ENCODE data around the gene C12orf57. TPM values are rescaled to one million over a fixed set of nuclear protein-coding genes. Genes with fewer than 3 reads are reported as not detected.
A peak's percentile ranks its signal among the peaks of the same experiment; 100 is the strongest.

C12orf57 gene
- total and polyA plus RNA-seq, 7 experiments from 2014 or later, result 148 to 592 (median 394) TPM

GRCh38 chr12:6943389-6943721, 467 bp upstream of the C12orf57 start:
- peaks cover 44 to 46% of the 10 kb centered on the region in 2 donors for H3K4me1 ChIP-seq (ENCODE audit: control insufficient read depth in 2 of 2, insufficient read depth in 2 of 2, low read length in 2 of 2)
- CTCF ChIA-PET, result interaction anchor here (0.6 to 11.7 kb wide), 13 partner anchors 9 to 167 kb away, joined by 3 to 460 read pairs (median 9); partner anchors contain the start of genes C1RL, LPCAT3 and SPSB2
- DNase-seq (peak in 8 of 9 donors; percentile 65 to 94 (median 90)), ATAC-seq (peak; percentile 71)
- peak overlapping the region; percentile 95 for H3K27ac ChIP-seq (ENCODE audit: low read depth, low read length)
- Mint-ChIP-seq H3K9me3 (peaks cover 0 to 7% (median 0%) of the 10 kb centered on the region in 11 donors), H3K4me1 (peaks cover 36 to 70% (median 57%) of the 10 kb centered on the region in 7 donors), H3K27me3 (no peaks in the 10 kb centered on the region), H3K27ac (peak overlapping the region; percentile 95 to 100 (median 98)), H3K4me3 (peak overlapping the region; percentile 88 to 100 (median 96)), H3K36me3 (peaks cover 0 to 12% (median 0%) of the 10 kb centered on the region in 5 donors)
- peaks cover 0 to 9% (median 0%) of the 10 kb centered on the region in 3 experiments for H3K36me3 ChIP-seq (ENCODE audit: control insufficient read depth in 2 of 3, insufficient read depth in 3 of 3, low read length in 3 of 3)
- H3K4me3 ChIP-seq (ENCODE audit: low read length), result peak overlapping the region; percentile 94
- intact Hi-C loops (cut with micrococcal nuclease), result loop anchor here in 1 of 2 donors (1.0 to 2.0 kb wide), 5 partner anchors 70 to 280 kb away; partner anchors contain the start of genes ING4, MLF2, SPSB2 and USP5
- H3K27me3 ChIP-seq (ENCODE audit: control insufficient read depth in 2 of 2, insufficient read depth in 2 of 2, low read length in 2 of 2), result no peaks in the 10 kb centered on the region
- H3K9me3 ChIP-seq (ENCODE audit: control insufficient read depth in 2 of 3, low read length in 3 of 3), result no peaks in the 10 kb centered on the region
- POLR2A ChIA-PET, result interaction anchor here (0.6 to 21.6 kb wide), 30 partner anchors 9 to 697 kb away, joined by 3 to 1270 read pairs (median 7); partner anchors contain the start of genes ATN1, C1RL, CDCA3 and COPS7A

- peak overlapping the region; percentile 95 for H3K27ac ChIP-seq (ENCODE audit: low read depth, low read length)
- ATAC-seq (peak; percentile 65), DNase-seq (peak; percentile 70 to 87 (median 84))
- H3K27ac Mint-ChIP-seq, result peak overlapping the region; percentile 95 to 100 (median 98)
- no peaks in the 10 kb centered on the region for H3K9me3 ChIP-seq (ENCODE audit: control insufficient read depth in 2 of 3, low read length in 3 of 3)
- peaks cover 0 to 9% (median 0%) of the 10 kb centered on the region in 3 experiments for H3K36me3 ChIP-seq (ENCODE audit: control insufficient read depth in 2 of 3, insufficient read depth in 3 of 3, low read length in 3 of 3)
- H3K4me3 ChIP-seq (ENCODE audit: low read length), result peak overlapping the region; percentile 94
- no peaks in the 10 kb centered on the region for H3K27me3 ChIP-seq (ENCODE audit: control insufficient read depth in 2 of 2, insufficient read depth in 2 of 2, low read length in 2 of 2)
- H3K4me1 ChIP-seq (ENCODE audit: control insufficient read depth in 2 of 2, insufficient read depth in 2 of 2, low read length in 2 of 2), result peaks cover 56% of the 10 kb centered on the region in 2 donors
- no peaks in the 10 kb centered on the region for H3K27me3 Mint-ChIP-seq
- ChIA-PET CTCF (interaction anchor here (0.6 to 11.7 kb wide), 19 partner anchors 8 to 166 kb away, joined by 3 to 460 read pairs (median 6); partner anchors contain the start of genes C1RL, LPCAT3 and USP5), POLR2A (interaction anchor here (0.6 to 21.6 kb wide), 29 partner anchors 7 to 696 kb away, joined by 3 to 1270 read pairs (median 7); partner anchors contain the start of genes ATN1, C1RL, COPS7A and EMG1)
- peaks cover 0 to 11% (median 0%) of the 10 kb centered on the region in 5 donors for H3K36me3 Mint-ChIP-seq
- H3K9me3 Mint-ChIP-seq, result peaks cover 0 to 7% (median 0%) of the 10 kb centered on the region in 11 donors
- intact Hi-C loops (cut with micrococcal nuclease), result loop anchor here (1.0 kb wide), 13 partner anchors 8 to 169 kb away; partner anchors contain the start of genes C1R (in 2 of the 2), EMG1 (in 2 of the 2), LPCAT3 (in 2 of the 2) and PHB2 (in 2 of the 2)
- H3K4me1 Mint-ChIP-seq, result peaks cover 42 to 75% (median 60%) of the 10 kb centered on the region in 7 donors
- peak overlapping the region; percentile 88 to 100 (median 96) for H3K4me3 Mint-ChIP-seq
Measured at GRCh38 chr12:6944381-6945186, 762 bp downstream of the C12orf57 start.

- H3K4me3 ChIP-seq (ENCODE audit: low read length), result peak overlapping the region; percentile 94
Measured at GRCh38 chr12:6945613-6946012, 1.8 kb downstream of the C12orf57 start.

GRCh38 chr12:6946033-6946919, 2.5 kb downstream of the C12orf57 start:
- Histone ChIP-seq H3K36me3 (ENCODE audit: control insufficient read depth in 2 of 3, insufficient read depth in 3 of 3, low read length in 3 of 3) (peaks cover 0 to 5% (median 0%) of the 10 kb centered on the region in 3 experiments), H3K9me3 (ENCODE audit: control insufficient read depth in 2 of 3, low read length in 3 of 3) (no peaks in the 10 kb centered on the region), H3K27me3 (ENCODE audit: control insufficient read depth in 2 of 2, insufficient read depth in 2 of 2, low read length in 2 of 2) (no peaks in the 10 kb centered on the region), H3K27ac (ENCODE audit: low read depth, low read length) (peak overlapping the region; percentile 95), H3K4me3 (ENCODE audit: low read length) (peak overlapping the region; percentile 94), H3K4me1 (ENCODE audit: control insufficient read depth in 2 of 2, insufficient read depth in 2 of 2, low read length in 2 of 2) (peaks cover 67 to 71% of the 10 kb centered on the region in 2 donors)
- Mint-ChIP-seq H3K9me3 (peaks cover 0 to 7% (median 0%) of the 10 kb centered on the region in 11 donors), H3K4me1 (peaks cover 45 to 84% (median 72%) of the 10 kb centered on the region in 7 donors), H3K4me3 (peak overlapping the region; percentile 88 to 100 (median 96)), H3K27me3 (no peaks in the 10 kb centered on the region), H3K36me3 (peaks cover 0 to 8% (median 0%) of the 10 kb centered on the region in 5 donors), H3K27ac (peak overlapping the region; percentile 95 to 100 (median 98))
- POLR2A ChIA-PET, result interaction anchor here (0.8 to 21.6 kb wide), 13 partner anchors 14 to 499 kb away, joined by 3 to 1270 read pairs (median 38); partner anchors contain the start of genes ATN1, C1RL, CDCA3 and EMG1
- CTCF ChIA-PET, result interaction anchor here (0.7 to 11.7 kb wide), 12 partner anchors 8 to 164 kb away, joined by 3 to 460 read pairs (median 6); partner anchors contain the start of gene C1RL
- intact Hi-C loops (cut with micrococcal nuclease), result no loop called here
- peak in 7 of 9 donors; percentile 42 to 75 (median 56) for DNase-seq
- peak; percentile 2 for ATAC-seq

More at GRCh38 chr12:6945613-6946012, 1.8 kb downstream of the C12orf57 start:
- ChIA-PET POLR2A (interaction anchor here (0.6 to 21.6 kb wide), 15 partner anchors 15 to 224 kb away, joined by 3 to 1270 read pairs (median 19); partner anchors contain the start of genes ATN1, C1RL, CDCA3 and EMG1), CTCF (interaction anchor here (1.0 to 11.7 kb wide), 14 partner anchors 8 to 165 kb away, joined by 3 to 460 read pairs (median 6); partner anchors contain the start of genes C1RL, LPCAT3 and USP5)
- peak overlapping the region; percentile 88 to 100 (median 96) for H3K4me3 Mint-ChIP-seq
- Histone ChIP-seq H3K27ac (ENCODE audit: low read depth, low read length) (peak overlapping the region; percentile 95), H3K36me3 (ENCODE audit: control insufficient read depth in 2 of 3, insufficient read depth in 3 of 3, low read length in 3 of 3) (peaks cover 0 to 8% (median 0%) of the 10 kb centered on the region in 3 experiments), H3K27me3 (ENCODE audit: control insufficient read depth in 2 of 2, insufficient read depth in 2 of 2, low read length in 2 of 2) (no peaks in the 10 kb centered on the region), H3K4me1 (ENCODE audit: control insufficient read depth in 2 of 2, insufficient read depth in 2 of 2, low read length in 2 of 2) (peaks cover 64 to 66% of the 10 kb centered on the region in 2 donors), H3K9me3 (ENCODE audit: control insufficient read depth in 2 of 3, low read length in 3 of 3) (no peaks in the 10 kb centered on the region)
- ATAC-seq (no peak), DNase-seq (no peak)
- peak overlapping the region; percentile 95 to 100 (median 98) for H3K27ac Mint-ChIP-seq
- intact Hi-C loops (cut with micrococcal nuclease), result no loop called here
- H3K27me3 Mint-ChIP-seq, result no peaks in the 10 kb centered on the region
- H3K9me3 Mint-ChIP-seq, result peaks cover 0 to 7% (median 0%) of the 10 kb centered on the region in 11 donors
- peaks cover 44 to 82% (median 67%) of the 10 kb centered on the region in 7 donors for H3K4me1 Mint-ChIP-seq
- H3K36me3 Mint-ChIP-seq, result peaks cover 0 to 9% (median 0%) of the 10 kb centered on the region in 5 donors

- Mint-ChIP-seq H3K4me1 (peaks cover 45 to 84% (median 72%) of the 10 kb centered on the region in 7 donors), H3K27me3 (no peaks in the 10 kb centered on the region), H3K4me3 (peak overlapping the region; percentile 88 to 100 (median 96)), H3K9me3 (peaks cover 0 to 7% (median 0%) of the 10 kb centered on the region in 11 donors), H3K36me3 (peaks cover 0 to 11% (median 0%) of the 10 kb centered on the region in 5 donors), H3K27ac (peak overlapping the region; percentile 95 to 100 (median 98))
- Histone ChIP-seq H3K9me3 (ENCODE audit: control insufficient read depth in 2 of 3, low read length in 3 of 3) (no peaks in the 10 kb centered on the region), H3K27ac (ENCODE audit: low read depth, low read length) (peak overlapping the region; percentile 95), H3K36me3 (ENCODE audit: control insufficient read depth in 2 of 3, insufficient read depth in 3 of 3, low read length in 3 of 3) (peaks cover 0 to 12% (median 0%) of the 10 kb centered on the region in 3 experiments), H3K4me1 (ENCODE audit: control insufficient read depth in 2 of 2, insufficient read depth in 2 of 2, low read length in 2 of 2) (peaks cover 67 to 71% of the 10 kb centered on the region in 2 donors), H3K4me3 (ENCODE audit: low read length) (peak overlapping the region; percentile 94), H3K27me3 (ENCODE audit: control insufficient read depth in 2 of 2, insufficient read depth in 2 of 2, low read length in 2 of 2) (no peaks in the 10 kb centered on the region)
- CTCF ChIA-PET, result interaction anchor here (0.7 to 11.7 kb wide), 6 partner anchors 8 to 163 kb away, joined by 3 to 460 read pairs (median 8); partner anchors contain the start of genes C1RL and SPSB2
- no peak for ATAC-seq
- DNase-seq, result no peak
- intact Hi-C loops (cut with micrococcal nuclease), result no loop called here
- POLR2A ChIA-PET, result interaction anchor here (1.0 to 21.6 kb wide), 11 partner anchors 13 to 499 kb away, joined by 3 to 1270 read pairs (median 43); partner anchors contain the start of genes ATN1, C1RL, EMG1 and ENO2
Measured at GRCh38 chr12:6946920-6947374, 3.1 kb downstream of the C12orf57 start.

All from naive thymus-derived CD4-positive, alpha-beta T cell (primary cell).